GM12878 (cell line): ENCODE measurements around the gene COL26A1. TPM values are rescaled to one million over a fixed set of nuclear protein-coding genes. Genes with fewer than 3 reads are reported as not detected.

ENCODE experiments used
- ATAC-seq: fragments of 200-7000 bp; cut with Tn5 transposase; 3 replicates; pipeline ENCODE4 v1.9.1; 2020; ENCODE audit warnings: mild to moderate bottlenecking, moderate library complexity
- BruUV-seq: library from RNA; stranded (reverse); fragments of 400-500 nt; replicated peaks from 2 replicates; lab custom pipeline; 2021; lab: Mats Ljungman, UMichigan
- CTCF ChIA-PET: fragments of 300-600 bp; sonication (Branson Sonifier 250); formaldehyde crosslinking; extraction: SDS; loops from one replicate; lab custom pipeline; 2021; ENCODE audit warnings: inconsistent platforms; lab: Yijun Ruan, JAX
- POLR2A ChIA-PET: fragments of 350-600 bp; formaldehyde crosslinking; extraction: SDS; loops from one replicate; lab custom pipeline; 2021; ENCODE audit warnings: inconsistent platforms; lab: Charles Lee
- RAD21 ChIA-PET: fragments of 300-600 bp; sonication (Branson Sonifier 250); formaldehyde crosslinking; loops from one replicate; lab custom pipeline; 2023; ENCODE audit warnings: antibody characterized with exemption; ENCODE audit not compliant: unreplicated experiment; lab: Charles Lee
- SMC1A ChIA-PET: fragments of 300-600 bp; sonication (Branson Sonifier 250); formaldehyde crosslinking; loops from one replicate; lab custom pipeline; 2023; ENCODE audit not compliant: unreplicated experiment, uncharacterized antibody; lab: Charles Lee
- DNase-seq: peaks from one replicate; pipeline ENCODE4 v3.0.0-alpha.2; 2011; ENCODE audit warnings: low read depth, low spot score
- FAIRE-seq: peaks from 3 replicates; lab custom pipeline; 2011; peaks lifted over from hg19 to GRCh38; lab: Jason Lieb, UNC
- H2AFZ ChIP-seq: 2 replicates; pipeline ENCODE4 v1.6.0; 2011; ENCODE audit warnings: low read depth, low read length, control low read depth; ENCODE audit not compliant: control insufficient read depth
- H3K27ac ChIP-seq: 2 replicates; pipeline ENCODE4 v1.5.1; 2011; ENCODE audit warnings: control low read depth; ENCODE audit not compliant: control insufficient read depth, insufficient read depth
- H3K27me3 ChIP-seq, 2 experiments: replicated peaks in 1 of 2; 2 replicates each; pipeline versions ENCODE4 v1.6.0 to v1.6.1; 2011; ENCODE audit warnings: low read length in 1 of 2; ENCODE audit not compliant: control insufficient read depth in 2 of 2, insufficient read depth in 2 of 2
- H3K36me3 ChIP-seq, 2 experiments: 2 replicates each; pipeline ENCODE4 v1.5.1; 2011; ENCODE audit warnings: low read length in 1 of 2; ENCODE audit not compliant: control insufficient read depth in 2 of 2, insufficient read depth in 2 of 2
- H3K4me1 ChIP-seq: 2 replicates; pipeline ENCODE4 v1.6.1; 2011; ENCODE audit warnings: mild to moderate bottlenecking, low read length, moderate library complexity, mixed read lengths; ENCODE audit not compliant: control insufficient read depth, insufficient read depth
- H3K4me2 ChIP-seq: 2 replicates; pipeline ENCODE4 v1.6.0; 2011; ENCODE audit warnings: control low read depth; ENCODE audit not compliant: control insufficient read depth, insufficient read depth
- H3K4me3 ChIP-seq: fragments of 200-600 bp; sonication (generic); 2 replicates; pipeline ENCODE4 v1.5.1; 2016
- H3K79me2 ChIP-seq: 2 replicates; pipeline ENCODE4 v1.6.0; 2011; ENCODE audit warnings: low read length; ENCODE audit not compliant: control insufficient read depth, insufficient read depth
- H3K9ac ChIP-seq: 2 replicates; pipeline ENCODE4 v1.8.0; 2011; ENCODE audit warnings: low read length, control low read depth, mixed read lengths; ENCODE audit not compliant: control insufficient read depth, insufficient read depth
- H3K9me3 ChIP-seq: replicated peaks from 3 replicates; pipeline ENCODE4 v1.5.1; 2011; ENCODE audit warnings: mild to moderate bottlenecking, low read length; ENCODE audit not compliant: control insufficient read depth, insufficient read depth
- H4K20me1 ChIP-seq: 2 replicates; pipeline ENCODE4 v1.6.0; 2011; ENCODE audit not compliant: control insufficient read depth, insufficient read depth
- POLR2A ChIP-seq: IDR thresholded peaks from 2 replicates; pipeline ENCODE4 v1.6.1; 2011; ENCODE audit warnings: low read depth, mild to moderate bottlenecking, low read length
- RAD21 ChIP-seq: IDR thresholded peaks from 2 replicates; pipeline ENCODE4 v1.6.1; 2011; ENCODE audit warnings: mild to moderate bottlenecking, low read depth, low read length, moderate library complexity; ENCODE audit not compliant: insufficient read depth
- STAT3 ChIP-seq: IDR thresholded peaks from 2 replicates; pipeline ENCODE4 v1.6.1; 2011; ENCODE audit warnings: low read depth, low read length, improper control_type of control experiment
- whole genome bisulfite sequencing: methylation state at CpG from one replicate; pipeline ENCODE4 v1.1.6; 2016; ENCODE audit warnings: low lambda C conversion rate; ENCODE audit not compliant: insufficient replicate concordance, insufficient coverage; ENCODE audit errors: missing lambda C conversion rate; 5-methylcytosine and 5-hydroxymethylcytosine counted together
- in situ Hi-C: fragments of 300-500 bp; cut with MboI; formaldehyde crosslinking; loops from 9 replicates; pipeline ENCODE4 v1.14.3; 2018; ENCODE audit warnings: mixed read lengths
- intact Hi-C: fragments of 100-400 bp; cut with micrococcal nuclease; formaldehyde crosslinking; loops from one replicate; pipeline ENCODE4 v1.14.2; 2022; ENCODE audit not compliant: unreplicated experiment
- polyA plus RNA-seq, 11 experiments: library from polyadenylated mRNA; depleted of rRNA in 4 of 11; unstranded in 6 of 11; stranded (reverse) in 5 of 11; fragments of >200 nt; fragmentation: Nextera tagmentation in 4 of 11; fragmentation: Illumina TruSeq in 1 of 11; extraction: Ambion mirVana in 4 of 11; extraction: Trizol in 1 of 11; gene quantifications; 1 replicate in 1 of 11; 2 replicates in 10 of 11; pipeline versions ENCODE4 v1.2.1 to v1.2.3, GENCODE V29; 2011 to 2016; ENCODE audit warnings: inconsistent platforms in 2 of 11, missing spikeins in 2 of 11, low read depth in 1 of 11
- total RNA-seq, 4 experiments: library from RNA; depleted of rRNA in 3 of 4; stranded (reverse); fragments of >200 nt in 3 of 4; fragmentation: Illumina TruSeq in 1 of 4; extraction: Trizol in 1 of 4; gene quantifications; 2 replicates each; pipeline versions ENCODE4 v1.2.1 to v1.2.3, GENCODE V29; 2013 to 2021
- TF ChIP-seq, protein P1 (sequence below): IDR thresholded peaks from 2 replicates; pipeline ENCODE4 v1.6.1; 2011; ENCODE audit warnings: borderline replicate concordance, low read depth, mild to moderate bottlenecking, moderate library complexity, mixed read lengths, low read length; ENCODE audit not compliant: insufficient read depth; ENCODE audit errors: extremely low read length
- TF ChIP-seq, protein P2 (sequence below): fragments of 450-650 bp; conservative IDR thresholded peaks from 2 replicates; pipeline ENCODE4 v1.6.1; 2017; ENCODE audit warnings: mild to moderate bottlenecking, moderate library complexity

COL26A1 gene
- total and polyA plus RNA-seq, 10 of the 15 experiments (the other 5 are each of a cell fraction or from before 2014, with no cell fraction given) = 0.08 TPM; not detected in 9

DNA sequence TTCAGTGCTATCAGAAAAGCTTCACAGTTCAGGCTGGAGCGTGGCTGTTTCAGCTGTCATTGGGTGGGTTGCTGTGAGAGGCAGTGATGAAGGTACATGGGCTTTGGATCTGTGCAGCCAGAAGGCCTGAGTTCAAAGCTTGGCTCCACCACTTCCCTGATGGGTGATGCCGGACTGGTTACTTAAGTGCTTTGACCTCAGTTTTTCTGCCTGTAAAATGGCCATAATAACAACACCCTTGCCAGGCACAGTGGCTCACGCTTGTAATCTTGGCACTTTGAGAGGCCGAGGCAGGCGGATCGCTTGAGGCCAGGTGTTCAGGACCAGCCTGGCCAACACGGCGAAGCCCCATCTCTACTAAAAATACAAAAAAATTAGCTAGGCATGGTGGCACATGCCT, 30.6 kb upstream of the COL26A1 start:
- intact Hi-C loops = no loop called here
- no peak overlapping the region for H3K4me2 ChIP-seq
- H3K36me3 ChIP-seq = no peaks in the 10 kb centered on the region
- no TSS peak for BruUV-seq
- H3K79me2 ChIP-seq = no peaks in the 10 kb centered on the region
- no peaks in the 10 kb centered on the region for H3K27me3 ChIP-seq
- 52% methylated on average over 8 of the region's 8 CpGs for WGBS
- FAIRE-seq (no peak), DNase-seq (no peak), ATAC-seq (no peak)
- H2AFZ ChIP-seq = no peak overlapping the region
- RAD21 ChIA-PET = no interaction called here
- H3K9me3 ChIP-seq = no peaks in the 10 kb centered on the region
- H3K4me3 ChIP-seq = no peak overlapping the region
- H3K4me1 ChIP-seq = no peaks in the 10 kb centered on the region
- POLR2A ChIA-PET = interaction anchor here (0.6 kb wide), 1 partner anchor 25 kb away, joined by 5 read pairs; no protein-coding TSS in a partner anchor
- CTCF ChIA-PET = no interaction called here
- in situ Hi-C loops = no loop called here
- H3K27ac ChIP-seq = no peak overlapping the region
- TF ChIP-seq, protein P1, sequence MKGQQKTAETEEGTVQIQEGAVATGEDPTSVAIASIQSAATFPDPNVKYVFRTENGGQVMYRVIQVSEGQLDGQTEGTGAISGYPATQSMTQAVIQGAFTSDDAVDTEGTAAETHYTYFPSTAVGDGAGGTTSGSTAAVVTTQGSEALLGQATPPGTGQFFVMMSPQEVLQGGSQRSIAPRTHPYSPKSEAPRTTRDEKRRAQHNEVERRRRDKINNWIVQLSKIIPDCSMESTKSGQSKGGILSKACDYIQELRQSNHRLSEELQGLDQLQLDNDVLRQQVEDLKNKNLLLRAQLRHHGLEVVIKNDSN = no peak
- TF ChIP-seq, protein P2, sequence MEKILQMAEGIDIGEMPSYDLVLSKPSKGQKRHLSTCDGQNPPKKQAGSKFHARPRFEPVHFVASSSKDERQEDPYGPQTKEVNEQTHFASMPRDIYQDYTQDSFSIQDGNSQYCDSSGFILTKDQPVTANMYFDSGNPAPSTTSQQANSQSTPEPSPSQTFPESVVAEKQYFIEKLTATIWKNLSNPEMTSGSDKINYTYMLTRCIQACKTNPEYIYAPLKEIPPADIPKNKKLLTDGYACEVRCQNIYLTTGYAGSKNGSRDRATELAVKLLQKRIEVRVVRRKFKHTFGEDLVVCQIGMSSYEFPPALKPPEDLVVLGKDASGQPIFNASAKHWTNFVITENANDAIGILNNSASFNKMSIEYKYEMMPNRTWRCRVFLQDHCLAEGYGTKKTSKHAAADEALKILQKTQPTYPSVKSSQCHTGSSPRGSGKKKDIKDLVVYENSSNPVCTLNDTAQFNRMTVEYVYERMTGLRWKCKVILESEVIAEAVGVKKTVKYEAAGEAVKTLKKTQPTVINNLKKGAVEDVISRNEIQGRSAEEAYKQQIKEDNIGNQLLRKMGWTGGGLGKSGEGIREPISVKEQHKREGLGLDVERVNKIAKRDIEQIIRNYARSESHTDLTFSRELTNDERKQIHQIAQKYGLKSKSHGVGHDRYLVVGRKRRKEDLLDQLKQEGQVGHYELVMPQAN = no peak
- TF ChIP-seq POLR2A (no peak), STAT3 (no peak), RAD21 (no peak)
- no peaks in the 10 kb centered on the region for H4K20me1 ChIP-seq
- SMC1A ChIA-PET = no interaction called here
- no peak overlapping the region for H3K9ac ChIP-seq
